Small intestine (tissue), 7 donors: ENCODE measurements around the gene PNPLA2. TPM values are rescaled to one million over a fixed set of nuclear protein-coding genes. Genes with fewer than 3 reads are reported as not detected.

Source experiments
- DNase-seq, 2 donors: peaks; one replicate each; pipeline versions ENCODE4 v3.0.0 to v3.0.0-alpha.2; 2013
- FAIRE-seq: peaks from 2 replicates; lab custom pipeline; 2012; peaks lifted over from hg19 to GRCh38; lab: Jason Lieb, UNC
- H3K27ac ChIP-seq, 3 donors: one replicate each; pipeline ENCODE4 v1.5.1; 2013; ENCODE audit warnings: low read length in 2 of 3, mild to moderate bottlenecking in 2 of 3, control low read depth in 1 of 3, inconsistent platforms in 1 of 3, low read depth in 1 of 3, moderate library complexity in 1 of 3
- H3K27me3 ChIP-seq, 3 donors: one replicate each; pipeline ENCODE4 v1.6.1; 2013; ENCODE audit warnings: low read length in 3 of 3, inconsistent platforms in 1 of 3; ENCODE audit not compliant: control insufficient read depth in 3 of 3, insufficient read depth in 3 of 3
- H3K36me3 ChIP-seq, 3 donors: one replicate each; pipeline ENCODE4 v1.6.1; 2013; ENCODE audit warnings: low read length in 3 of 3, inconsistent platforms in 1 of 3, low read depth in 1 of 3, mild to moderate bottlenecking in 1 of 3, moderate library complexity in 1 of 3; ENCODE audit not compliant: control insufficient read depth in 3 of 3, insufficient read depth in 2 of 3
- H3K4me1 ChIP-seq, 3 donors: one replicate each; pipeline ENCODE4 v1.6.1; 2013; ENCODE audit warnings: low read length in 2 of 3, inconsistent platforms in 1 of 3, low read depth in 1 of 3, mild to moderate bottlenecking in 1 of 3, moderate library complexity in 1 of 3; ENCODE audit not compliant: control insufficient read depth in 3 of 3, insufficient read depth in 2 of 3
- H3K4me3 ChIP-seq, 3 donors: one replicate each; pipeline ENCODE4 v1.5.1; 2013; ENCODE audit warnings: low read length in 3 of 3, control low read depth in 1 of 3, inconsistent platforms in 1 of 3, low read depth in 1 of 3, mild to moderate bottlenecking in 1 of 3, moderate library complexity in 1 of 3
- H3K9me3 ChIP-seq, 2 donors: one replicate each; pipeline ENCODE4 v1.6.1; 2013; ENCODE audit warnings: low read depth in 1 of 2, low read length in 1 of 2; ENCODE audit not compliant: control insufficient read depth in 2 of 2, insufficient read depth in 1 of 2
- WGBS, 3 donors: extraction: QIAGEN DNeasy Blood & Tissue Kit; methylation state at CpG; one replicate each; pipeline ENCODE4 v1.1.7; 2013; 5-methylcytosine and 5-hydroxymethylcytosine counted together
- polyA plus RNA-seq, 4 donors: library from polyadenylated mRNA; stranded (reverse) in 3 of 4; unstranded in 1 of 4; fragments of 200-250 nt in 3 of 4; fragments of 120-200 nt in 1 of 4; gene quantifications; one replicate each; pipeline versions ENCODE4 v1.2.1 to v1.2.3, GENCODE V29; 2013
- donor health status: healthy with polysubstance abuse.
- donor health status: control.
- donor health status: control.
- donor health status: Bipolar disorder and iron deficiency.
- donor health status: healthy.

Gene PNPLA2
- polyA plus RNA-seq, 4 donors = 66.2 to 250 (median 162) TPM

- no peak overlapping the region for H3K27ac ChIP-seq
- H3K4me3 ChIP-seq = no peak overlapping the region
- H3K4me1 ChIP-seq = peaks cover 0 to 36% (median 0%) of the 10 kb centered on the region in 3 donors
- DNase-seq (no peak), FAIRE-seq (no peak)
- H3K27me3 ChIP-seq = peaks cover 0 to 14% (median 0%) of the 10 kb centered on the region in 3 donors
- peaks cover 0 to 12% (median 0%) of the 10 kb centered on the region in 3 donors for H3K36me3 ChIP-seq
- H3K9me3 ChIP-seq = no peaks in the 10 kb centered on the region
- WGBS, 3 donors = 79 to 90% (median 83%) methylated on average over 35 to 37 of the region's 37 CpGs
These were observed 40.1 kb downstream of the PNPLA2 start for GRCh38 chr11:858762-859339.

- Histone ChIP-seq H3K4me1 (peaks cover 0 to 39% (median 0%) of the 10 kb centered on the region in 3 donors), H3K27ac (peak overlapping the region in 1 of 3 donors; percentile 33), H3K4me3 (peak overlapping the region in 1 of 3 donors; percentile 18), H3K27me3 (peaks cover 0 to 14% (median 0%) of the 10 kb centered on the region in 3 donors), H3K36me3 (peaks cover 0 to 19% (median 0%) of the 10 kb centered on the region in 3 donors), H3K9me3 (no peaks in the 10 kb centered on the region)
- FAIRE-seq (no peak), DNase-seq (peak; percentile 68 to 83)
- 36 to 61% (median 41%) methylated on average over 20 to 31 of the region's 31 CpGs for WGBS, 3 donors
These were observed 40.8 kb downstream of the PNPLA2 start for GRCh38 chr11:859394-860131.

- 52 to 77% (median 70%) methylated on average over 21 of the region's 21 CpGs for WGBS, 3 donors
- H3K4me3 ChIP-seq = no peak overlapping the region
- no peak for FAIRE-seq
These were observed 41.8 kb downstream of the PNPLA2 start for GRCh38 chr11:860234-861104.

GRCh38 chr11:861105-861479 lies 42.4 kb downstream of the PNPLA2 start:
- H3K27me3 ChIP-seq = peaks cover 0 to 14% (median 0%) of the 10 kb centered on the region in 3 donors
- DNase-seq (no peak), FAIRE-seq (no peak)
- WGBS, 3 donors = 30 to 76% (median 51%) methylated on average over 14 of the region's 14 CpGs
- H3K4me1 ChIP-seq = peaks cover 0 to 39% (median 0%) of the 10 kb centered on the region in 3 donors
- peaks cover 0 to 30% (median 0%) of the 10 kb centered on the region in 3 donors for H3K36me3 ChIP-seq
- H3K9me3 ChIP-seq = no peaks in the 10 kb centered on the region
- no peak overlapping the region for H3K27ac ChIP-seq
- no peak overlapping the region for H3K4me3 ChIP-seq

More at GRCh38 chr11:860234-861104, 41.8 kb downstream of the PNPLA2 start:
- Histone ChIP-seq H3K9me3 (no peaks in the 10 kb centered on the region), H3K27ac (peak overlapping the region in 1 of 3 donors; percentile 33), H3K27me3 (peaks cover 0 to 14% (median 0%) of the 10 kb centered on the region in 3 donors), H3K4me1 (peaks cover 0 to 39% (median 0%) of the 10 kb centered on the region in 3 donors), H3K36me3 (peaks cover 0 to 26% (median 0%) of the 10 kb centered on the region in 3 donors)
- no peak for DNase-seq

GRCh38 chr11:862081-862661 lies 43.5 kb downstream of the PNPLA2 start:
- Histone ChIP-seq H3K27me3 (peaks cover 0 to 14% (median 0%) of the 10 kb centered on the region in 3 donors), H3K27ac (peak overlapping the region in 1 of 3 donors; percentile 41), H3K36me3 (peaks cover 0 to 40% (median 0%) of the 10 kb centered on the region in 3 donors), H3K4me1 (peaks cover 0 to 39% (median 0%) of the 10 kb centered on the region in 3 donors), H3K9me3 (no peaks in the 10 kb centered on the region), H3K4me3 (peak overlapping the region in 1 of 3 donors; percentile 18)
- peak; percentile 37 to 71 for DNase-seq
- 13 to 42% (median 35%) methylated on average over 19 to 20 of the region's 20 CpGs for WGBS, 3 donors
- FAIRE-seq = no peak

- H3K36me3 ChIP-seq = peaks cover 0 to 42% (median 0%) of the 10 kb centered on the region in 3 donors
- peaks cover 0 to 39% (median 0%) of the 10 kb centered on the region in 3 donors for H3K4me1 ChIP-seq
- no peak for FAIRE-seq
- H3K27me3 ChIP-seq = peaks cover 0 to 14% (median 0%) of the 10 kb centered on the region in 3 donors
- DNase-seq = no peak
- peak overlapping the region in 1 of 3 donors; percentile 18 for H3K4me3 ChIP-seq
- WGBS, 3 donors = 35 to 64% (median 62%) methylated on average over 12 of the region's 12 CpGs
- peak overlapping the region in 1 of 3 donors; percentile 41 for H3K27ac ChIP-seq
- no peaks in the 10 kb centered on the region for H3K9me3 ChIP-seq
These were observed 43.9 kb downstream of the PNPLA2 start for GRCh38 chr11:862696-863022.

- FAIRE-seq (no peak), DNase-seq (peak in 1 of 2 donors; percentile 75)
- peak overlapping the region in 1 of 3 donors; percentile 41 for H3K27ac ChIP-seq
These were observed 44.6 kb downstream of the PNPLA2 start for GRCh38 chr11:863023-863909.

More at GRCh38 chr11:863023-863909, 44.6 kb downstream of the PNPLA2 start:
- Histone ChIP-seq H3K9me3 (no peaks in the 10 kb centered on the region), H3K27me3 (peaks cover 0 to 14% (median 0%) of the 10 kb centered on the region in 3 donors), H3K4me1 (peaks cover 0 to 39% (median 0%) of the 10 kb centered on the region in 3 donors), H3K36me3 (peaks cover 0 to 48% (median 0%) of the 10 kb centered on the region in 3 donors), H3K4me3 (peak overlapping the region in 1 of 3 donors; percentile 18)
- 29 to 67% (median 37%) methylated on average over 23 to 24 of the region's 24 CpGs for WGBS, 3 donors
